GM13976 (cell line): ENCODE data around the gene CD82.

ENCODE experiments used
- DNase-seq: peaks from one replicate; pipeline ENCODE4 v3.0.0; 2012; ENCODE audit warnings: low spot score
- CTCF ChIP-seq: IDR thresholded peaks from 2 replicates; pipeline ENCODE4 v1.5.1; 2012; ENCODE audit warnings: borderline replicate concordance, mild to moderate bottlenecking; ENCODE audit not compliant: insufficient read depth; ENCODE audit errors: extremely low read depth, missing control alignments, control extremely low read depth
- in situ Hi-C: fragments of 300-500 bp; cut with MboI; formaldehyde crosslinking; loops from one replicate; pipeline ENCODE4 v1.12.0; 2022; ENCODE audit warnings: low sequenced_read_pairs, mixed read lengths, inconsistent platforms; ENCODE audit not compliant: unreplicated experiment

CD82 gene

GRCh38 chr11:44597358-44598012 lies 32.0 kb downstream of the CD82 start:
- no peak for TF ChIP-seq CTCF
- peak; percentile 57 for DNase-seq
- in situ Hi-C loops: no loop called here

- DNase-seq: no peak
- TF ChIP-seq CTCF: no peak
- in situ Hi-C loops: no loop called here
Observed at GRCh38 chr11:44598831-44599230, 33.4 kb downstream of the CD82 start.

GRCh38 chr11:44600261-44600660 lies 34.8 kb downstream of the CD82 start:
- in situ Hi-C loops: no loop called here
- no peak for DNase-seq
- TF ChIP-seq CTCF: no peak

GRCh38 chr11:44600839-44601383 lies 35.4 kb downstream of the CD82 start:
- peak; percentile 58 for DNase-seq
- in situ Hi-C loops: no loop called here
- TF ChIP-seq CTCF: no peak

- DNase-seq: peak; percentile 82
- no peak for TF ChIP-seq CTCF
- in situ Hi-C loops: no loop called here
Observed at GRCh38 chr11:44601471-44602370, 36.3 kb downstream of the CD82 start.

- in situ Hi-C loops: no loop called here
Observed at GRCh38 chr11:44602891-44603310, 37.4 kb downstream of the CD82 start.

More at GRCh38 chr11:44602891-44603310, 37.4 kb downstream of the CD82 start:
- no peak for DNase-seq
- TF ChIP-seq CTCF: no peak
